ENCODE data around the gene PIM1.
"Not testable (repeated sequence)": the region's sequence is repeated elsewhere in the genome, so short reads cannot be mapped to it uniquely, and the experiment has no call there.

Gene PIM1

DNA sequence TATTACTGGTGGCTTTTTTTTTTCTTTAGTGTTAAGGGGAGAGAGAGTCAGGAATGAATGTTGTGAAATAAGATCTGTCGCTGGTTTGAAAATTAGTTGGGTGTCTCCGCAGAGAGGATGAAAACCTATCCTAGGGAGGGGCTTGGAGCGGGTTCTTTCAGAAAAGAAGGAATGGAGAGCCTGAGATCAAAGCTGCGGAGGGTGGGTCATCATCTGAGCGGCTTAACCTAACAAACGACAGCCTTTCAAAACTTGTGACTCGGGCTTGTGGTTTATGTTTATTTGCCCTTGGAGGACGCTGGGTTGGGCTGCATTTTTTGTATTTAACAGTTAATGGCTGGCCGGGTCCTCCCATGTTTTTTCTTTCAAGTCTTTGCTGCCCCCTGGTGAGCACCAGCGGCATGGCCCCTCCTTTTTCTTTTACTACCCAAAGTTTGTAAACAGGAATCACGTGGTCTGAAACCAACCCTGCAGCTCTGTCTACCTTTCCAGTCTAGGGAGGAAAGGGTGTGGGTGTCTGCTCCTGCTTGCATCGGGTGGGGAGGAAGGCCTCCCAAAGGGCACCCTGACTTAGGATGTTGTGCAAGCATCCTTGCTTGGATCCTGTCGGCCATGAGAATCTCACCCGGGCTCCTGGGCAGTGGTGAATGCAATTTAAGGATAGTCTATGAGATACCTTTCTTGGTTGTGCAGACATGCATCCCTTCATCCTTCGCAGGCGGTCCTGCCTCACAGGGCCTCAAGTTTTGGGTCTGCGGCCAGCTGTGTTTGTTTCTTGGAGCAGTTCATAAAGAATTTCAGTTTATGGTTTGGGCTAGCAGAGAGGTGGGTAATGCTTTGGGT is 2.2 kb downstream of the PIM1 start:
- peak; percentile 87 for DNase-seq

DNA sequence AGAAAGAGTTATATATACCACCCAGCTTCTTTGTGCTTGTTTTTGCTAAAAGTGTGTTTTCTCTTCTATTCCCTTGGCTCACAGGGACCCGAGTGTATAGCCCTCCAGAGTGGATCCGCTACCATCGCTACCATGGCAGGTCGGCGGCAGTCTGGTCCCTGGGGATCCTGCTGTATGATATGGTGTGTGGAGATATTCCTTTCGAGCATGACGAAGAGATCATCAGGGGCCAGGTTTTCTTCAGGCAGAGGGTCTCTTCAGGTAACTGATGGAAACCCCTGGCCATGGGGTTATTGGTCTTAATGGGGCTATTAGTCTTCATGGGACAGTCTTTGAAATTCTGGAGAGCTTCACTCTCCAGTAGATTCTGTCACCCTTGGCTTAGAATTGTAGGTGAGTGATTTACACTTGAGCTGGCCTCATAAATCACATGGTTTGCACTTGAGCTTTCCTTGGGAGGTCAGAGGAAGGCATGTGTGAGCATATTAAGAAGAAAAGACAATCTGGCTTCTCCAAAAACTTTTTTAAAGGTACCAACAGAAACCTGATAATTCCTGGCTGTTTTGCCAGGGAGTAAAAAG is 3.0 kb downstream of the PIM1 start:
- DNase-seq = no peak

- DNase-seq = no peak
Measured at GRCh38 chr6:37173493-37174195, 3.7 kb downstream of the PIM1 start.

GRCh38 chr6:37174196-37174514 is 4.2 kb downstream of the PIM1 start:
- DNase-seq = no peak

- no peak for DNase-seq
Measured at GRCh38 chr6:37174515-37175331, 4.8 kb downstream of the PIM1 start.

- no peak for DNase-seq
Measured at GRCh38 chr6:37175332-37176267, 5.6 kb downstream of the PIM1 start.

GRCh38 chr6:37176268-37177076 is 6.5 kb downstream of the PIM1 start:
- no peak for DNase-seq

- no peak for DNase-seq
Measured at GRCh38 chr6:37177077-37177934, 7.4 kb downstream of the PIM1 start.

- DNase-seq = no peak
Measured at GRCh38 chr6:37177935-37178517, 8.1 kb downstream of the PIM1 start.

- DNase-seq = no peak
Measured at GRCh38 chr6:37180075-37180474, 10.1 kb downstream of the PIM1 start.

DNA sequence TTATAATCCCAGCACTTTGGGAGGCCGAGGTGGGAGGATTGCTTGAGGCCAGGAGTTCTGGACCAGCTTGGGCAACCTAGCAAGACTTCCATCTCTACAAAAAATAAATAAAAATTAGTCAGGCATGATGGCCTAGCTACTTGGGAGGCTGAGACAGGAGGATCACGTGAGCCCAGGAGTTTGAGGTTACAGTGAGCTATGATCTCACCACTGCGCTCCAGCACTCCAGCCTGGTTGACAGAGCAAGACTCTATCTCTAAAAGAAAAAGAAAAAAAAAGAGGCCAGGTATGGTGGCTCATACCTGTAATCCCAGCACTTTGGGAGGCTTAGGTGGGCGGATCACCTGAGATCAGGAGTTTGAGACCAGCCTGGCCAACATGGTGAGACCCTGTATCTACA is 10.7 kb downstream of the PIM1 start:
- DNase-seq = not testable (repeated sequence)

DNA sequence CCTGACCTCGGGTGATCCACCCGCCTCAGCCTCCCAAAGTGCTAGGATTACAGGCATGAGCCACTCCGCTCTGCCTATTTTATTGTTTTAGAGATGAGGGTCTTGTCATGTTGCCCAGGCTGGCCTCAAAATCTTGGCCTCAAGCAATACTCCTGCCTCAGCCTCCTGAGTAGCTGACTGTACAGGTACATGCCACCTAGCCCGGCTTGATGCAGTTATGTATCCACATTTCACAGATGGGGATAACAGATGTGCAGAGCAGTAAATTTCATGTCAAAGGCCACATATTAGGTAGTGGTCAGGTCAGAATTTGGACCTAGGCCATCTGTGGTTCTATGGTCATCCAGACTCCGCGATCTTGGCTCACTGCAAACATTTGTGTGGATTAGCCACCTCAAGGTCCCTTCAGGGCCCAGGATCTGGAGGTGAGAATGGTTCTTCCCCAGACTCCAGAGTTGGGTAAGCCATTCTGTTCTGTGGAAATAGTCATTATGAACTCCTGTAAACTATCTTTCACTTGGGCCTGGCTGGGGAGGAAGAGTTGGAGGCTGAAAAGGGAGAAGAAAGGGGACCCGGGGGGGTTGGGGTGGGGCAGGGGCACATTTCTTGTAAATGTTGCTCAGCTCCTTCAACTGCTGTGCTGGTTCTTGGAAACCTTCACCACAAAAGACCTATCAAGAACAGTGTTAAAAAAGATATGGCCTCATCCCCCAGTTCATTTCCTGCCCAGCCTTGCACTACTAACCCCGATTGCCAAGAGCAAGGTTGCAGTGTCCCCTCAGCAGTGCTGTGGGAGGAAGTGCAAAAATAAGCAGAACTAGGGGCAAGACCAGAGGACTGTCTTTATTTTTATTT is 13.0 kb downstream of the PIM1 start:
- no peak for DNase-seq

- DNase-seq = not testable (repeated sequence)
Measured at GRCh38 chr6:37185949-37186720, 16.2 kb downstream of the PIM1 start.

DNA sequence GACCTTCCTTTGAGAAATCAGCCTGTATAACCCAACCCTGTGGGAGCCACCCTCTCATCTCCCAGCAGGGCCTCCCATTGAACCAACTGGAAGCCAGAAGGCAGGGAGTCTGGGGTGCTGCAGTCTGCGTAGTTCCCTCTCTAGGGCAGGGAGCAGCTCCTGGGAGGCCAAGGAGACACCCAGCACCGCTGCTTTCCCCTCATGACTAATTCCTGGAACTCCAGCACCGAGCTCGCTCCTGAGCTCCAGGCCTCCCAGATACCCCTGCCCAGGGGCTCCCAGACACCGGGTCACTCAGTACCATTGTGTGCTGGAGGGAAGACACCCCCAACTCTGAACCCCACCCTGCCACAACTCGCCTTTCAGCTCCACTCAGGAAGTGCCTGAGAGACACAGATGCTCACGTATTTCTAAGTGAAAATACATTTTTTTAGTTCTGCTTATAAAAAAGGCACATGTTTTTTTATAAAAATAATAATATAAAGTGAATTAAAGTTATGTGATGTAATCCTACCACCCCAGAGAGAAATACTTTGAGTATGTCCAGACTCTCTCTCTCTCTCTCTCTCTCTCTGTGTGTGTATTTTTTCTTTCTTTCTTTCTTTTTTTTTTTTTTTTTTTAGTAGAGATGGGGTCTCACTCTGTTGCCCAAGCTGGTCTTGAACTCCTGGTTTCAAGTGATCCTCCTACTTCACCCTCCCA is 17.5 kb downstream of the PIM1 start:
- DNase-seq = no peak

GRCh38 chr6:37188962-37189510 is 19.1 kb downstream of the PIM1 start:
- no peak for DNase-seq

DNA sequence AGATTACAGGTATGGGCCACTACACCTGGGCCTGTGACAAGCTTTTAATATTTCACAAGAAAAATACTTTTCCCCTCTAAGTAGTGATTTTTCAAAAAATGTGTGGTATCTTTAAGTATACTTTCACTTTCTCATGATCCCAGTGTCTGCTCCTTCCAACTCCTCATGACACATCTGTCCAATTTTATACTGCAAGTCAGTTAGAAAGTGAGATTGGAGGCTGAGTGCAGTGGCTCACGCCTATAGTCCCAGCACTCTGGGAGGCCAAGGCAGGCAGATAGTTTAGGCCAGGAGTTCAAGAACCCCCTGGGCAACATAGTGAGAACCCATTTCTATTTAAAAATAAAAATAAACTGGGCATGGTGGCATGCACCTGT is 20.2 kb downstream of the PIM1 start:
- no peak for DNase-seq

- DNase-seq = no peak
Measured at GRCh38 chr6:37192666-37193065, 22.7 kb downstream of the PIM1 start.
